ENCODE data around the gene SHISAL2A.

SHISAL2A gene

DNA sequence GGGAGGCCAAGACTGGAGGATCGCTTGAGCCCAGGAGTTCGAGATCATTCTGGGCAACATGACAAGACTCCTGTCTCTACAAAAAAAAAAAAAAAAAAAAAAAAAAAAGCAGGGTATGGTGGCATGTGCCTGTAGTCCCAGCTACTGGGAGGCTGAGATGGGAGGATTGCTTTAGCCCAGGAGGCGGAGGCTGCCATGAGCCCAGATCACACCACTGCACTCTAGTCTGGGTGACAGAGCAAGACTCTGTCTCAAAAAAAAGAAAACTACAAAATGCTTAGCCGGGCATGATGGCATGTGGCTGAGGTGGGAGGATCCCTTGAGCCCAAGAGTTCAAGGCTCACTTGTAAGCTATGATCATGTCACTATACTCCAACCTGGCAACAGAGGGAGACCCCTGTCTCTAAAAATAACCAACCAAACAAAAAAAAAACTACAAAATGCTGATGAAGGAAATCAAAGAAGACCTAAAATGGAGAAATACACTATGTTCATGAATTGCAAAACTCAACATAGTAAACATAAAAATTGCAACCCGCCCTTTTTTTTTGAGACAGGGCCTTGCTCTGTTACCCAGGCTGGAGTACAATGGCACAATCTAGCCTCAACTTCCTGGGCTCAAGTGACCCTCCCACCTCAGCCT is 20.4 kb downstream of the SHISAL2A start:
- H3K27me3 ChIP-seq (ENCODE audit: insufficient read depth, low read depth) = no peaks in the 10 kb centered on the region
- TF ChIP-seq CTCF (conservative IDR thresholded peaks at IDR 0.05; ENCODE audit: low read depth, low read length) = no peak
- H2AFZ ChIP-seq (ENCODE audit: low read depth) = no peak overlapping the region
- no peaks in the 10 kb centered on the region for H3K36me3 ChIP-seq (ENCODE audit: insufficient read depth)
- no peaks in the 10 kb centered on the region for H3K4me1 ChIP-seq (ENCODE audit: low read depth, poor library complexity, severe bottlenecking)
- H3K4me2 ChIP-seq = no peak overlapping the region
- H3K9ac ChIP-seq = no peak overlapping the region
- no peak overlapping the region for H3K4me3 ChIP-seq (IDR thresholded peaks at IDR 0.05; ENCODE audit: insufficient read depth, low read depth, low read length)
- no peak overlapping the region for H3K27ac ChIP-seq
- no peaks in the 10 kb centered on the region for H3K79me2 ChIP-seq (ENCODE audit: insufficient read depth, low read depth)
- no peaks in the 10 kb centered on the region for H4K20me1 ChIP-seq (ENCODE audit: insufficient read depth)

- no peak overlapping the region for H3K9ac ChIP-seq
- H4K20me1 ChIP-seq (ENCODE audit: insufficient read depth) = no peaks in the 10 kb centered on the region
- no peak overlapping the region for H3K4me3 ChIP-seq (IDR thresholded peaks at IDR 0.05; ENCODE audit: insufficient read depth, low read depth, low read length)
- H3K36me3 ChIP-seq (ENCODE audit: insufficient read depth) = no peaks in the 10 kb centered on the region
- no peaks in the 10 kb centered on the region for H3K27me3 ChIP-seq (ENCODE audit: insufficient read depth, low read depth)
- no peaks in the 10 kb centered on the region for H3K4me1 ChIP-seq (ENCODE audit: low read depth, poor library complexity, severe bottlenecking)
- H3K79me2 ChIP-seq (ENCODE audit: insufficient read depth, low read depth) = no peaks in the 10 kb centered on the region
- H2AFZ ChIP-seq (ENCODE audit: low read depth) = no peak overlapping the region
- H3K4me2 ChIP-seq = no peak overlapping the region
- no peak overlapping the region for H3K27ac ChIP-seq
- TF ChIP-seq CTCF (conservative IDR thresholded peaks at IDR 0.05; ENCODE audit: low read depth, low read length) = no peak
Measured at GRCh38 chr1:52654063-52654462, 21.1 kb downstream of the SHISAL2A start.

DNA sequence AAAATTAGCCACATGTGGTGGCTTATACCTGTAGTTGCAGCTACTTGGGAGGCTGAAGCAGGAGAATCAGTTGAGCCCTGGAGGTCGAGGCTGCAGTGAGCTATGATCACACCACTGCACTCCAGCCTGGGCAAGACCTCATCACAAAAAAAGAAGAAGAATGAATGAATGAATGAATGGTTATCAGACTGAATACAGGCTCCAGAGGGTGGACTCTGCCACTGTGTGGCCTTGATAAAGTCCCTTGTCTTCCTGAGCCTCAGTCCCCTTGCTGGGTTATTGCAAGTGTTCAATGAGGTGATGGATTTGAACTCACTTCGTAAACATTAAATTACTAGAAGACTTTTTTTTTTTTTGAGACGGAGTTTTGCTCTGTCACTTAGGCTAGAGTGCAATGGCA is 24.7 kb downstream of the SHISAL2A start:
- H3K27me3 ChIP-seq (ENCODE audit: insufficient read depth, low read depth) = no peaks in the 10 kb centered on the region
- H3K36me3 ChIP-seq (ENCODE audit: insufficient read depth) = no peaks in the 10 kb centered on the region
- no peaks in the 10 kb centered on the region for H4K20me1 ChIP-seq (ENCODE audit: insufficient read depth)
- no peaks in the 10 kb centered on the region for H3K79me2 ChIP-seq (ENCODE audit: insufficient read depth, low read depth)
- H3K4me1 ChIP-seq (ENCODE audit: low read depth, poor library complexity, severe bottlenecking) = no peaks in the 10 kb centered on the region
- H3K4me3 ChIP-seq (IDR thresholded peaks at IDR 0.05; ENCODE audit: insufficient read depth, low read depth, low read length) = no peak overlapping the region
- no peak for TF ChIP-seq CTCF (conservative IDR thresholded peaks at IDR 0.05; ENCODE audit: low read depth, low read length)
- no peak overlapping the region for H3K9ac ChIP-seq
- no peak overlapping the region for H3K27ac ChIP-seq
- H2AFZ ChIP-seq (ENCODE audit: low read depth) = no peak overlapping the region
- no peak overlapping the region for H3K4me2 ChIP-seq

GRCh38 chr1:52658795-52659194 is 25.8 kb downstream of the SHISAL2A start:
- Histone ChIP-seq H2AFZ (ENCODE audit: low read depth) (no peak overlapping the region), H4K20me1 (ENCODE audit: insufficient read depth) (no peaks in the 10 kb centered on the region), H3K27me3 (ENCODE audit: insufficient read depth, low read depth) (no peaks in the 10 kb centered on the region), H3K9ac (no peak overlapping the region), H3K79me2 (ENCODE audit: insufficient read depth, low read depth) (no peaks in the 10 kb centered on the region), H3K27ac (no peak overlapping the region), H3K4me3 (IDR thresholded peaks at IDR 0.05; ENCODE audit: insufficient read depth, low read depth, low read length) (no peak overlapping the region), H3K4me2 (no peak overlapping the region), H3K4me1 (ENCODE audit: low read depth, poor library complexity, severe bottlenecking) (no peaks in the 10 kb centered on the region), H3K36me3 (ENCODE audit: insufficient read depth) (no peaks in the 10 kb centered on the region)
- TF ChIP-seq CTCF (conservative IDR thresholded peaks at IDR 0.05; ENCODE audit: low read depth, low read length) = no peak
